Activated effector memory CD4-positive, alpha-beta T cell treated with Interleukin-2 at 50 U/mL for 16 hours (primary cell): ENCODE results near the gene MKNK2.
"Not testable (repeated sequence)": the region's sequence is repeated elsewhere in the genome, so short reads cannot be mapped to it uniquely, and the experiment has no call there.

Experiments
- DNase-seq: peaks from one replicate; pipeline ENCODE4 v3.0.0-alpha.2; 2020

MKNK2 gene

GRCh38 chr19:2042485-2043250, 8.4 kb downstream of the MKNK2 start:
- no peak for DNase-seq

- peak; percentile 100 for DNase-seq
These were observed 9.2 kb downstream of the MKNK2 start for GRCh38 chr19:2041683-2042484.

GRCh38 chr19:2041433-2041682, 9.7 kb downstream of the MKNK2 start:
- DNase-seq: no peak

GRCh38 chr19:2040647-2041432, 10.2 kb downstream of the MKNK2 start:
- no peak for DNase-seq

- DNase-seq: no peak
These were observed 10.9 kb downstream of the MKNK2 start for GRCh38 chr19:2039959-2040646.

- DNase-seq: no peak
These were observed 11.7 kb downstream of the MKNK2 start for GRCh38 chr19:2039089-2039958.

GRCh38 chr19:2038284-2039088, 12.6 kb downstream of the MKNK2 start:
- no peak for DNase-seq

GRCh38 chr19:2037651-2038255, 13.3 kb downstream of the MKNK2 start:
- no peak for DNase-seq

- no peak for DNase-seq
These were observed 14.6 kb downstream of the MKNK2 start for GRCh38 chr19:2036424-2036823.

GRCh38 chr19:2035590-2035991, 15.5 kb downstream of the MKNK2 start:
- no peak for DNase-seq

GRCh38 chr19:2034729-2035589, 16.1 kb downstream of the MKNK2 start:
- DNase-seq: no peak

- DNase-seq: not testable (repeated sequence)
These were observed 16.8 kb downstream of the MKNK2 start for GRCh38 chr19:2034253-2034652.

- no peak for DNase-seq
These were observed 17.3 kb downstream of the MKNK2 start for GRCh38 chr19:2033825-2034159.

GRCh38 chr19:2033115-2033824, 17.8 kb downstream of the MKNK2 start:
- no peak for DNase-seq

GRCh38 chr19:2032296-2032941, 18.6 kb downstream of the MKNK2 start:
- peak; percentile 42 for DNase-seq

- no peak for DNase-seq
These were observed 23.7 kb downstream of the MKNK2 start for GRCh38 chr19:2027361-2027760.

GRCh38 chr19:2026770-2027169, 24.3 kb downstream of the MKNK2 start:
- no peak for DNase-seq

- DNase-seq: no peak
These were observed 28.8 kb downstream of the MKNK2 start for GRCh38 chr19:2022289-2022688.
